ENCODE data around the gene BCAS1. TPM values are rescaled to one million over a fixed set of nuclear protein-coding genes. Genes with fewer than 3 reads are reported as not detected.
"Not testable (repeated sequence)": the region's sequence is repeated elsewhere in the genome, so short reads cannot be mapped to it uniquely, and the experiment has no call there.

BCAS1 gene
- total RNA-seq, 2 donors from 2014 or later, result not detected

DNA sequence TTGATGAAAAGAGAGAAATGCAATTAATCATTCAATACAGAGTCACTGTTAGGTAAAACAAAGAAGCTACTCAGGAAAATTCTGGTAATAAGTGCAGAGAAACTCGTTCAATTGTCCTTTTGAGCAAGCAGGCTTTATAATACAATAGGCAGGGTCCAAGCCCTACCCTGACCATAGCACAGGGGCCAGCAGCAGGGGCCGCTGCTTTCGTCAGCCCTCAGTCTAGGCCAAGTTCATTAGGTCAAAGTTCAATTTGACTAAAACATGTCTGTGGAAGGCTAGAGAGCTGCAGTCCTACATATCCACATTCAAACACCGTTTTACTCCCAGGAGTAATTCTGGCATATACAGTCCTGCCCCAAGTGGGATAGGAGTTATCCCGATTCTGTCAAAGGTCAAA is 94.6 kb downstream of the BCAS1 start:
- H3K36me3 Mint-ChIP-seq (ENCODE audit: low read depth), result peaks cover 2% of the 10 kb centered on the region
- DNase-seq, result no peak
- Histone ChIP-seq H3K9me3 (ENCODE audit: control insufficient read depth, low read length) (peaks cover 16% of the 10 kb centered on the region), H3K36me3 (ENCODE audit: control insufficient read depth, insufficient read depth, low read length) (no peaks in the 10 kb centered on the region), H3K4me1 (ENCODE audit: control insufficient read depth, insufficient read depth, low read length) (no peaks in the 10 kb centered on the region), H3K9ac (ENCODE audit: extremely low read depth, low read length, poor library complexity, severe bottlenecking) (no peak overlapping the region), H3K4me3 (ENCODE audit: low read length) (no peak overlapping the region), H3K27ac (ENCODE audit: low read depth, low read length) (no peak overlapping the region), H3K27me3 (ENCODE audit: control insufficient read depth, insufficient read depth, low read length, poor library complexity, severe bottlenecking) (no peaks in the 10 kb centered on the region)
- H3K4me3 Mint-ChIP-seq, result no peak overlapping the region
- H3K4me1 Mint-ChIP-seq, result no peaks in the 10 kb centered on the region
- H3K27me3 Mint-ChIP-seq (ENCODE audit: insufficient read depth), result no peaks in the 10 kb centered on the region
- H3K27ac Mint-ChIP-seq, result no peak overlapping the region
- H3K9me3 Mint-ChIP-seq, result peaks cover 22% of the 10 kb centered on the region
- WGBS, 2 experiments (ENCODE audit: insufficient coverage in 1 of 2, insufficient read length in 1 of 2), result 78 to 93% methylated on average over 1 to 5 of the region's 5 CpGs
- no peak for TF ChIP-seq CTCF (conservative IDR thresholded peaks at IDR 0.05)

DNA sequence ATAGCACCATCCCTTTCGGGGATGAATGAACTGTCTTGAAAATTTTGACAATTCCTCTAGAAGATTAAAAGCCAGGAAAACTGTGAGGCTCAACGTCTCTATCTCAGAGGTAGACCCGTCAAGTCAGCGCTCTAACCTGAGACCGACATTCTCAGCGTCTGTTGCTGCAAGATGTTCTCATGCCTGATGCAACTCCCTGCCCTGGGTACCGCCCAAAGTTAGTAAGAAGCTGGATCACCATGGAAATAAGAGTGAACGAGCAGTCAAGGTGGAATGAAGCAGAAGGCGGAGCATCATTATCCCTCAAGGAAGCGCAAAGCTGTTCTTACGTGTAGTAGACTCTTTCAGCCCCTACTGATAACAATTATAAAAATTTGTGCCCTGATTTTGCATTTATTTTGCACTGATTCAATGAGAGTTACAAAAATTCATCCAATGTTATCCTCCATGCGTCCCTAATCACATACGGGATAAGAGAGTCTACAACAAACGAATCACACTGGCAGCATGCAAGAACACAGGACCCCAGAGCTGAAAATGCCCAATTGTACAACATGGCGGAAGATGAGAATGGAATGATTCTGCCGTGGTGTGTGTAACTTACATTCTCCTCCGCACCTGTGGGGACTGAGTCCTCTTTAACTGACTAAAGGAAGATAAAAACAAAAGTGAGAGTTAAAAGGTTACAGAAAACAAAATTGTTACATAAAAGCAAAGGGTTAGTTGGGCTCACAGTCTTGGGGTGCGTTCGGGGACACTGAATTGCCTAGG is 95.4 kb downstream of the BCAS1 start:
- no peak for TF ChIP-seq CTCF (conservative IDR thresholded peaks at IDR 0.05)
- Mint-ChIP-seq H3K4me3 (no peak overlapping the region), H3K9me3 (peaks cover 22% of the 10 kb centered on the region), H3K4me1 (no peaks in the 10 kb centered on the region), H3K36me3 (ENCODE audit: low read depth) (peaks cover 2% of the 10 kb centered on the region), H3K27ac (no peak overlapping the region), H3K27me3 (ENCODE audit: insufficient read depth) (no peaks in the 10 kb centered on the region)
- peaks cover 16% of the 10 kb centered on the region for H3K9me3 ChIP-seq (ENCODE audit: control insufficient read depth, low read length)
- 91 to 98% methylated on average over 15 to 19 of the region's 19 CpGs for WGBS, 2 experiments (ENCODE audit: insufficient coverage in 1 of 2, insufficient read length in 1 of 2)
- H3K4me3 ChIP-seq (ENCODE audit: low read length), result no peak overlapping the region
- no peaks in the 10 kb centered on the region for H3K36me3 ChIP-seq (ENCODE audit: control insufficient read depth, insufficient read depth, low read length)
- no peak overlapping the region for H3K9ac ChIP-seq (ENCODE audit: extremely low read depth, low read length, poor library complexity, severe bottlenecking)
- no peaks in the 10 kb centered on the region for H3K27me3 ChIP-seq (ENCODE audit: control insufficient read depth, insufficient read depth, low read length, poor library complexity, severe bottlenecking)
- H3K4me1 ChIP-seq (ENCODE audit: control insufficient read depth, insufficient read depth, low read length), result no peaks in the 10 kb centered on the region
- no peak overlapping the region for H3K27ac ChIP-seq (ENCODE audit: low read depth, low read length)
- DNase-seq, result no peak

GRCh38 chr20:53973882-53974281 is 96.5 kb downstream of the BCAS1 start:
- DNase-seq; H3K27ac Mint-ChIP-seq; H3K4me1 ChIP-seq (ENCODE audit: control insufficient read depth, insufficient read depth, low read length); H3K4me1 Mint-ChIP-seq; H3K4me3 Mint-ChIP-seq; H3K4me3 ChIP-seq (ENCODE audit: low read length); H3K36me3 ChIP-seq (ENCODE audit: control insufficient read depth, insufficient read depth, low read length); H3K27me3 ChIP-seq (ENCODE audit: control insufficient read depth, insufficient read depth, low read length, poor library complexity, severe bottlenecking); H3K27me3 Mint-ChIP-seq (ENCODE audit: insufficient read depth); H3K36me3 Mint-ChIP-seq (ENCODE audit: low read depth); H3K9ac ChIP-seq (ENCODE audit: extremely low read depth, low read length, poor library complexity, severe bottlenecking); H3K27ac ChIP-seq (ENCODE audit: low read depth, low read length): not testable (repeated sequence)
- H3K9me3 ChIP-seq (ENCODE audit: control insufficient read depth, low read length), result peaks cover 16% of the 10 kb centered on the region
- 86 to 87% methylated on average over 5 of the region's 5 CpGs for WGBS, 2 experiments (ENCODE audit: insufficient coverage in 1 of 2, insufficient read length in 1 of 2)
- peaks cover 22% of the 10 kb centered on the region for H3K9me3 Mint-ChIP-seq
